Sigmoid colon (tissue), 7 donors: Measurements from ENCODE around the gene LAMC3. TPM values are rescaled to one million over a fixed set of nuclear protein-coding genes. Genes with fewer than 3 reads are reported as not detected.

Experiments used
- DNase-seq: peaks from one replicate; pipeline ENCODE4 v3.0.0-alpha.2; 2019
- H3K27ac ChIP-seq, 4 donors: fragments of 200-600 bp; sonication (generic); one replicate each; pipeline ENCODE4 v1.5.1; 2016 to 2019; ENCODE audit warnings: mild to moderate bottlenecking in 1 of 4
- H3K27me3 ChIP-seq, 3 donors: fragments of 200-600 bp; sonication (generic); one replicate each; pipeline ENCODE4 v1.5.1; 2019; ENCODE audit warnings: mild to moderate bottlenecking in 1 of 3
- H3K36me3 ChIP-seq, 4 donors: fragments of 200-600 bp; sonication (generic); one replicate each; pipeline ENCODE4 v1.5.1; 2016 to 2019
- H3K4me1 ChIP-seq, 4 donors: fragments of 200-600 bp; sonication (generic); one replicate each; pipeline ENCODE4 v1.5.1; 2017 to 2019
- H3K4me3 ChIP-seq, 4 donors: fragments of 200-600 bp; sonication (generic); one replicate each; pipeline ENCODE4 v1.5.1; 2017 to 2019; ENCODE audit warnings: mild to moderate bottlenecking in 2 of 4, moderate library complexity in 1 of 4
- H3K9me3 ChIP-seq, 4 donors: fragments of 200-600 bp in 3 of 4; sonication (generic) in 3 of 4; one replicate each; pipeline versions ENCODE4 v1.5.1 to v1.6.1; 2013 to 2019
- EP300 ChIP-seq, 4 donors: sonication (generic); formaldehyde crosslinking; IDR thresholded peaks; one replicate each; pipeline ENCODE4 v1.6.1; 2017; ENCODE audit warnings: antibody characterized with exemption in 4 of 4
- POLR2A ChIP-seq, 2 donors: fragments of 450-650 bp; IDR thresholded peaks; one replicate each; pipeline ENCODE4 v1.6.1; 2016; ENCODE audit warnings: antibody characterized with exemption in 2 of 2, mild to moderate bottlenecking in 2 of 2, moderate library complexity in 2 of 2
- POLR2AphosphoS5 ChIP-seq, 4 donors: sonication (generic); formaldehyde crosslinking; IDR thresholded peaks; one replicate each; pipeline ENCODE4 v1.6.1; 2017; ENCODE audit warnings: antibody characterized with exemption in 4 of 4
- WGBS, 2 donors: extraction: QIAGEN DNeasy Blood & Tissue Kit; methylation state at CpG; one replicate each; pipeline ENCODE4 v1.1.7; 2013; 5-methylcytosine and 5-hydroxymethylcytosine counted together
- intact Hi-C: fragments of 100-400 bp; cut with DNase I; formaldehyde crosslinking; loops from one replicate; pipeline ENCODE4 v1.15.1; 2023
- polyA plus RNA-seq, 3 donors: library from polyadenylated mRNA; stranded (reverse); fragments of 200-250 nt; gene quantifications; one replicate each; pipeline ENCODE4 v1.2.3, GENCODE V29; 2013
- total RNA-seq, 4 donors: library from RNA; depleted of rRNA; stranded (reverse); fragments of >200 nt; gene quantifications; one replicate each; pipeline ENCODE4 v1.1.0, GENCODE V29; 2016
- TF ChIP-seq, protein P1 (sequence below), 4 experiments: fragments of 450-650 bp in 3 of 4; fragments of 200-600 bp in 1 of 4; IDR thresholded peaks; one replicate each; pipeline ENCODE4 v1.5.1; 2016 to 2019; ENCODE audit warnings: antibody characterized with exemption in 4 of 4, mild to moderate bottlenecking in 3 of 4, moderate library complexity in 2 of 4
- donor health status: healthy with polysubstance abuse.
- donor health status: Bipolar disorder and iron deficiency.
- donor health status: healthy.

LAMC3 gene
- total and polyA plus RNA-seq, 7 donors, result under 0.01 to 1.4 (median 0.46) TPM; not detected in 2

DNA sequence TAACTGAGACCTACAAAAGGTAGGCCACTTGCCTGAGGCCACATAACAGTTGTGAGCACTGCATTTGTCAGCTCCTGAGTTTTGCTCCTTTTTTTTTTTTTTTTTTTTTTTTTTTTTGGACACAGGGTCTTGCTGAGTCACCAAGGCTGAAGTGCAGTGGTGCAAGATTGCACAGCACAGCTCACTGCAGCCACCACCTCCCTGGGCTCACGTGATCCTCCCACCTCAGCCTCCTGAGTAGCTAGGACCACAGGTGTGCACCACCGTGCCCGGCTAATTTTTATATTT is 37.1 kb downstream of the LAMC3 start:
- no peaks in the 10 kb centered on the region for H3K36me3 ChIP-seq
- peaks cover 0 to 6% (median 2%) of the 10 kb centered on the region in 4 donors for H3K4me1 ChIP-seq
- H3K9me3 ChIP-seq, result no peaks in the 10 kb centered on the region
- TF ChIP-seq, protein P1, sequence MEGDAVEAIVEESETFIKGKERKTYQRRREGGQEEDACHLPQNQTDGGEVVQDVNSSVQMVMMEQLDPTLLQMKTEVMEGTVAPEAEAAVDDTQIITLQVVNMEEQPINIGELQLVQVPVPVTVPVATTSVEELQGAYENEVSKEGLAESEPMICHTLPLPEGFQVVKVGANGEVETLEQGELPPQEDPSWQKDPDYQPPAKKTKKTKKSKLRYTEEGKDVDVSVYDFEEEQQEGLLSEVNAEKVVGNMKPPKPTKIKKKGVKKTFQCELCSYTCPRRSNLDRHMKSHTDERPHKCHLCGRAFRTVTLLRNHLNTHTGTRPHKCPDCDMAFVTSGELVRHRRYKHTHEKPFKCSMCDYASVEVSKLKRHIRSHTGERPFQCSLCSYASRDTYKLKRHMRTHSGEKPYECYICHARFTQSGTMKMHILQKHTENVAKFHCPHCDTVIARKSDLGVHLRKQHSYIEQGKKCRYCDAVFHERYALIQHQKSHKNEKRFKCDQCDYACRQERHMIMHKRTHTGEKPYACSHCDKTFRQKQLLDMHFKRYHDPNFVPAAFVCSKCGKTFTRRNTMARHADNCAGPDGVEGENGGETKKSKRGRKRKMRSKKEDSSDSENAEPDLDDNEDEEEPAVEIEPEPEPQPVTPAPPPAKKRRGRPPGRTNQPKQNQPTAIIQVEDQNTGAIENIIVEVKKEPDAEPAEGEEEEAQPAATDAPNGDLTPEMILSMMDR (IDR thresholded peaks at IDR 0.05), result no peak
- TF ChIP-seq EP300 (IDR thresholded peaks at IDR 0.05), result no peak
- TF ChIP-seq POLR2AphosphoS5 (IDR thresholded peaks at IDR 0.05), result no peak
- TF ChIP-seq POLR2A (IDR thresholded peaks at IDR 0.05), result no peak
- peaks cover 0 to 5% (median 0%) of the 10 kb centered on the region in 3 donors for H3K27me3 ChIP-seq
- WGBS, 2 donors, result 97 to 98% methylated on average over 3 of the region's 3 CpGs
- H3K4me3 ChIP-seq, result no peak overlapping the region
- no peak overlapping the region for H3K27ac ChIP-seq
- intact Hi-C loops, result loop anchor here (10.0 kb wide), 2 partner anchors 161 to 281 kb away; no protein-coding TSS in a partner anchor
- no peak for DNase-seq

DNA sequence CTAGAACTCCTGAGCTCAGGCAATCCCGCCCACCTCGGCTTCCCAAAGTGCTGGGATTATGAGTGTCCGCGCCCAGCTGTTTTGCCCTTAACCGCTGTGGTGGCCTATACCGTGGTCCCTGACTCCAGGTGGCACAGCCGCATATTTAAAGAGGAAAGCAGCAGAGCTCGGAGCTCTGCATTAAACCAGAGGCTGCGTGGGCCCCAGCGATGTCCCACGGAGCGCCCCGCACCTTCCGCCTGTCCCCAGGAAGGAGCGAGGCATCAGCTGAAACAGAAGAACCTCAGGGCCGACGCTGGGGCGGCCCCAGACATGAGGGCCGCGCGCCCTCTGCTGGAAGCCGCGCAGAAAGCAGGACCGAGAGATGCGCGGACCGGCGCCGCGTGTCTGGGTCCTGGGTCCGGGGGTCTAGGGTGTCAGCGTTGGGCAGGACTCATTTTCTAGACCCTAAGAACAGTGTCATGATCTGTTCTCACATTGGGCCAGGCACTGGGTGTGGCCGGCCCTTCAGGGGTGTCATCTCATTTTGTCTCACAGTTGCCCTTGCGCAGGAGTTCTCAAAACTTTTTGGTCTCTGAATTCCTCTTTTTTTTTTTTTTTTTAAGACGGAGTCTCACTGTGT is 37.7 kb downstream of the LAMC3 start:
- intact Hi-C loops, result loop anchor here (10.0 kb wide), 2 partner anchors 162 to 282 kb away; no protein-coding TSS in a partner anchor
- Histone ChIP-seq H3K4me3 (no peak overlapping the region), H3K27me3 (peaks cover 0 to 5% (median 0%) of the 10 kb centered on the region in 3 donors), H3K27ac (no peak overlapping the region), H3K4me1 (peaks cover 0 to 6% (median 2%) of the 10 kb centered on the region in 4 donors), H3K9me3 (no peaks in the 10 kb centered on the region), H3K36me3 (no peaks in the 10 kb centered on the region)
- WGBS, 2 donors, result 13 to 14% methylated on average over 34 to 35 of the region's 35 CpGs
- TF ChIP-seq, protein P1 (IDR thresholded peaks at IDR 0.05), result peak; percentile 67 to 91 (median 78)
- TF ChIP-seq POLR2A (IDR thresholded peaks at IDR 0.05), result no peak
- DNase-seq, result peak; percentile 77

DNA sequence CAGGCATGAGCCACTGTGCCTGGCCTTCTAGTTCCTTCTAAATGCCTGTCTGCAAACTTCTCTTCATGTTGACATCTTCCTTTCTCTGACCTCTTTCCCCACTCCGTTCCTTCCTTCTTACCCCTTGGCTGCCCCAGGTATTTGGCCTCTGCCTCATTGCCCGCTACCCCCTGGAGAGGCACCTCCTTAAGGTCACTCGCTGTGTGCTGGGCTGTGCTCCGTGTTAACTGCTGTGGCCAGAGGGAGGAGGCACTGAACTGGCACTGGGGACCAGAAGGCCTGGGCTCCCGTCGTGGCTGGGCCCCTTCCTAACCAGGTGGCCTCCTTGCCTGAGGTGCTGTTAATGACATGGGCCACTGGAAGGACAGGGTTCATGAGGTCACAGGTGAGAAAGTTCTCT is 39.4 kb downstream of the LAMC3 start:
- no peak for DNase-seq
- Histone ChIP-seq H3K27me3 (peaks cover 0 to 5% (median 0%) of the 10 kb centered on the region in 3 donors), H3K9me3 (no peaks in the 10 kb centered on the region), H3K36me3 (no peaks in the 10 kb centered on the region), H3K4me1 (peaks cover 0 to 6% (median 2%) of the 10 kb centered on the region in 4 donors), H3K4me3 (no peak overlapping the region), H3K27ac (no peak overlapping the region)
- 44 to 48% methylated on average over 6 of the region's 6 CpGs for WGBS, 2 donors
- TF ChIP-seq EP300 (IDR thresholded peaks at IDR 0.05) (no peak), POLR2A (IDR thresholded peaks at IDR 0.05) (no peak), POLR2AphosphoS5 (IDR thresholded peaks at IDR 0.05) (no peak)
- TF ChIP-seq, protein P1 (IDR thresholded peaks at IDR 0.05), result no peak
- intact Hi-C loops, result loop anchor here (10.0 kb wide), 2 partner anchors 164 to 284 kb away; no protein-coding TSS in a partner anchor

DNA sequence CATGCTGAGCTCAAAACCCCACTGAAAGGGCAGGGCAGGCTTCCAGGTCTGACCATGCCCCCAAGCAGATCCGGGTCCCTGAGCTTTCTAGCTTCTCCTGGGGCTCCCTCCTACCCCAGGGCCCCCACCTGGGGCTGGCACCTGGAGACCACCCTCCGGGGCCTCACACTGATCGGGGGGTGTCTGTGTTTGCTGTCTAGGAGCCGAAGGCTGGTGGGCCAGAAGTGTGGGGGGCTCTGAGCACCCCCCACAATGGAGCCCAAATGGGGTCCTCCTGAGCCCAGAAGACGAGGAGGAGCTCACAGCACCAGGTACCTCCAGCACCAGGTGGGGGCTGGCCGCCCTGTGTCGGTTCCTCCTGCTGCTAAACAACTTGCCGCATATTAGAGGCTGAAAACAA is 39.8 kb downstream of the LAMC3 start:
- WGBS, 2 donors, result 89 to 95% methylated on average over 8 of the region's 8 CpGs
- Histone ChIP-seq H3K27me3 (peaks cover 0 to 5% (median 0%) of the 10 kb centered on the region in 3 donors), H3K9me3 (no peaks in the 10 kb centered on the region), H3K27ac (no peak overlapping the region), H3K36me3 (no peaks in the 10 kb centered on the region), H3K4me3 (no peak overlapping the region), H3K4me1 (peaks cover 0 to 6% (median 2%) of the 10 kb centered on the region in 4 donors)
- intact Hi-C loops, result loop anchor here (10.0 kb wide), 2 partner anchors 164 to 284 kb away; no protein-coding TSS in a partner anchor
- TF ChIP-seq POLR2A (IDR thresholded peaks at IDR 0.05) (no peak), POLR2AphosphoS5 (IDR thresholded peaks at IDR 0.05) (no peak), EP300 (IDR thresholded peaks at IDR 0.05) (no peak)
- TF ChIP-seq, protein P1 (IDR thresholded peaks at IDR 0.05), result no peak
- DNase-seq, result no peak
